ENCODE results near the gene GNG7.
"Not testable (repeated sequence)": the region's sequence is repeated elsewhere in the genome, so short reads cannot be mapped to it uniquely, and the experiment has no call there.

The GNG7 gene

DNA sequence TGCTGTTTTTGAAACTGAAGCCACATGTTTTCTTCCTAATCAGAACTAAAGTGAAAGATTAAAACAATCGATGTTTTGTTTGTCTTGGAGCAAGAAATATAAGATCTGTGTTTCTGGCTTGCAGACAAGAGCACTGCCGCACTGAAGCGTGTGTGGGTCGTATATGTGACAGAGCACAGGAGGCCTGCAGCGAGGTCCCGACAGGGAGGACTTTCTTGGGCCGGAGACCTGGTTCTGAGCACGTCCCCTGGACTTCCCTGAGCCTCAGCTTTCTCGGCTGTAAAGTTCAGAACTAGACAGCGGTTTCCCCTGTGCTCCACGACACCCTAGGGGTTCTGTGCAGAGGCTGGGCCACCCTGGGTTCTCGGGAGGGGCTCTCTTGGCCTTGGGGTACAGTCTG lies 166.0 kb downstream of the GNG7 start:
- no peak for DNase-seq (ENCODE audit: insufficient read length)
- no peak for FAIRE-seq
- no peak for TF ChIP-seq POLR2A (IDR thresholded peaks at IDR 0.05; ENCODE audit: low read depth, low read length)
- TF ChIP-seq POLR2AphosphoS5 (IDR thresholded peaks at IDR 0.05; ENCODE audit: low read depth, low read length) = no peak
- no peak for TF ChIP-seq TAF1 (IDR thresholded peaks at IDR 0.05; ENCODE audit: borderline replicate concordance, low read depth, low read length)

DNA sequence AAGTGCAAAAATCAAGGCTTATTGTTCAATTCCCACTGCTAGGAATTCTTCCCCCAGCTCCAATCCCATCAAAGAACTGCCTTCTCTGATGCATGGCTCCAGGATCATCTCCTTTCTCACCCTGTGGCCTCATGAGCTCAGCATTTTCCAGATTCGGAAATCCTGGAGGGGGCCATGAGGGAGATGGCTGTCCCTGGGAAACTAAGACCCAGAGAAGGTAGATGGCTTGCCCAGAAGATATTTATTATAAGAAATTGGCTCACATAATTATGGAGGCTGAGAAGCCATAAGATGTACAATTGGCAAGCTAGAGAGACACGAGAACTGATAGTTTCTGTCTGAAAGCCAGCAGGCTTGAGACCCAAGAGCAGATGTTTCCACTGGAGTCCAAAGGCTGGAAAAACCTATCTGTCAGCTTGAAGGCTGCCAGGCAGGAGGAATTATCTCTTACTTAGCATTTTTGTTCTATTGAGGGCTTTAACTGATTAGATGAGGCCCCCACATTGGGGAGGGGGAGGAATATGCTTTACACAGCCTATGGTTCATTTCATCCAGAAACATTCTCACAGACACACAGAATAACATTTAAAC lies 168.0 kb downstream of the GNG7 start:
- DNase-seq (ENCODE audit: insufficient read length) = no peak
- FAIRE-seq = no peak
- TF ChIP-seq POLR2AphosphoS5 (IDR thresholded peaks at IDR 0.05; ENCODE audit: low read depth, low read length) = no peak
- TF ChIP-seq POLR2A (IDR thresholded peaks at IDR 0.05; ENCODE audit: low read depth, low read length) = no peak
- no peak for TF ChIP-seq TAF1 (IDR thresholded peaks at IDR 0.05; ENCODE audit: borderline replicate concordance, low read depth, low read length)

DNA sequence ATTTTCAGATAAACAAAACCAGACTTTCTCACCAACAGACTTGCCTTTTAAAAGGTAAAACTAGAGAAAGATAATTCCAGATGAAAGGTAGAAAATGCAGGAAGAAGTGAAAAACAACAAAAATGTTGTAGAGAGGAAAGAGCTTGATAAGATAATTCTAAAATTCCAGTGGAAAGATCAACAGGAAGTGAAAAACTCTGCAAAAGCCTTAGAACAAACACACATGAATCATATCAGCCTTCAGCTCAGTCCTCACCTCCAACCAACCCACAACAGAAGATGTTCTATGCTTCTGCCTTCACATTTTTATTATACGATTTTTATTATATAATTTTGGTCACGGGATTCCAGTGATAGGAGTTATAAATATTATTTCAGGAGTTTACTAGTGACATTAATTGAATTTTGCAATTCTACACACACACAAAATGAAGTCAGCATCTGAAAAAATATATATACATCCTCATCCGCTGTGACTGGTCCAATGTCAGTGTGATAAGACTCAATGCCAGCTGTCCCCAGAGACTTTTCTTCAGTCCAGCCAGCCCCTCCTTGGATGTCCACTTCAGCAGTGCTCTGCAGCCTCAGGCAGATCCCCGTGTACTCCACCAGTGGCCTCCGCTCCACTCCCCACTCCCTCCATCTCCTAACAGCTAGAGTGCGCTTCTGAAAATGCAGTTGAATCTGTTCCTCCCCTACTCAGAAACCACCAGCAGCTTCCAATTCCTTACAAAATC lies 168.6 kb downstream of the GNG7 start:
- DNase-seq (ENCODE audit: insufficient read length) (no peak), FAIRE-seq (no peak)
- TF ChIP-seq POLR2A (IDR thresholded peaks at IDR 0.05; ENCODE audit: low read depth, low read length) = no peak
- TF ChIP-seq POLR2AphosphoS5 (IDR thresholded peaks at IDR 0.05; ENCODE audit: low read depth, low read length) = no peak
- no peak for TF ChIP-seq TAF1 (IDR thresholded peaks at IDR 0.05; ENCODE audit: borderline replicate concordance, low read depth, low read length)

DNA sequence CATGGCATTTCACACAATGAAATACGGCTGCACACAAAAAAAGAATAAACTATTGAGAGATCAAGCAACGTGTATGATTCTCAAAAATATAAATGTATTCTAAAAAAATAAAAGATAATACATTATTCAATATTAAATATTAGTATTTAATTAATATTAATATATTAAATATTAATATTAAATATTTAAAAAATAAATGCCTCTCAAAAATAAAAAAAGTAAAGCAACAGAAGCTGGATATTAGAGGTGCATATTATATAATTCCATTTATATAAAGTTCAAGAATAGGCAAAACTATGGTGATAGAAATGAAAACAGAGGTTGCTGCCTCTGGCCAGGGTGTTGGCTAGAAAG lies 169.4 kb downstream of the GNG7 start:
- TF ChIP-seq TAF1 (IDR thresholded peaks at IDR 0.05; ENCODE audit: borderline replicate concordance, low read depth, low read length) (no peak), POLR2A (IDR thresholded peaks at IDR 0.05; ENCODE audit: low read depth, low read length) (no peak), POLR2AphosphoS5 (IDR thresholded peaks at IDR 0.05; ENCODE audit: low read depth, low read length) (no peak)
- FAIRE-seq (no peak), DNase-seq (ENCODE audit: insufficient read length) (no peak)

DNA sequence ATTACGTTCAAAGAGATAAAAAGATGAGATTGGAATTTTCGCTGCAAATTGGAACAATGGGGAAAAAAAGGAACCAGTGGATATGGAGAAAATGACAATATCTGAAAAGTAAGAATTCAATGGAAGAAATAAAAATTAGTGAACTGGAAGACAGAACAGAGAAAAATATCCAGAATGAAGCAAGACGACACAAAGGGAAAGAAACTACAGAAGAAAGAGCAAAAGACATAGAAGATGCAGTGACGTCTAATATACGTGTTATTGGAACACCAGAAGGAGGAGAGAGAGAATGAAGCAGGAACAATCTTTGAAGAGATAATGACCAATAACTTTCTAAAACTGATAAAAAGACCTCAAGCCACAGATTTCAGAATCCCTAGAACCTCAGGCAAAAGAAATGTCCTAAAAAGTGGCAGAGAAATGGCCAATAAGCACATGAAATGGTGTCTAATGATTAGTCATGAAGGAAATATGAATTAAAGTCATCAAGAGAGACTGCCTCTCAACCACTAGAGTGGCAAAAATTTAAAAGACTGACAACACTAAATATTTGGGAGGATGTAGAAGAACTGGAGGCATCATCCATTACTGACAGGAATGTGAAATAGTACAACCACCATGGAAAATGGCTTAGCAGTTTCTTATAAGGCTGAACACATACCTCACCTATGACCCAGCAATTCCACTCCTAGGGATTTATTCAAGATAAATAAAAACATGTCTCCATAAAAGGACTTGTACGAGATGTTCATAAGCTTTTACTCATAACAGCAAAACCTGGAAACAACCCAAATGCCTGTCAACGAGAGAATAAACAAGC lies 170.0 kb downstream of the GNG7 start:
- no peak for DNase-seq (ENCODE audit: insufficient read length)
- no peak for FAIRE-seq
- TF ChIP-seq POLR2A (IDR thresholded peaks at IDR 0.05; ENCODE audit: low read depth, low read length) (no peak), POLR2AphosphoS5 (IDR thresholded peaks at IDR 0.05; ENCODE audit: low read depth, low read length) (no peak), TAF1 (IDR thresholded peaks at IDR 0.05; ENCODE audit: borderline replicate concordance, low read depth, low read length) (no peak)

DNA sequence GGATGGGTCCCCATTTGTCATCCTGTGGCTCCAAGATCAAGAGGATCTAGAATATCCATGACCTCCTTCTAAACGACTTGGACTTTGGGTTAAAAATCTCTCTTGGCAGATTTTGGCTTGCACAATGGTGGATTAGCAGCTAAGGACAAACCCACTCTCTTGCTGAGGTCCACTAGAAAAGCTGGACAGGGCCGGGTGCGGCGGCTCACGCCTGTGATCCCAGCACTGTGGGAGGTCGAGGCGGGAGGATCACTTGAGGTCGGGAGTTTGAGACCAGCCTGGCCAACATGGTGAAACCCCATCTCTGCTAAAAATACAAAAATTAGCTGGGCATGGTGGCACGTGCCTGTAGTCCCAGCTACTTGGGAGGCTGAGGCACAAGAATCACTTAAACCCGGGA lies 172.6 kb downstream of the GNG7 start:
- not testable (repeated sequence) for FAIRE-seq; DNase-seq (ENCODE audit: insufficient read length)

DNA sequence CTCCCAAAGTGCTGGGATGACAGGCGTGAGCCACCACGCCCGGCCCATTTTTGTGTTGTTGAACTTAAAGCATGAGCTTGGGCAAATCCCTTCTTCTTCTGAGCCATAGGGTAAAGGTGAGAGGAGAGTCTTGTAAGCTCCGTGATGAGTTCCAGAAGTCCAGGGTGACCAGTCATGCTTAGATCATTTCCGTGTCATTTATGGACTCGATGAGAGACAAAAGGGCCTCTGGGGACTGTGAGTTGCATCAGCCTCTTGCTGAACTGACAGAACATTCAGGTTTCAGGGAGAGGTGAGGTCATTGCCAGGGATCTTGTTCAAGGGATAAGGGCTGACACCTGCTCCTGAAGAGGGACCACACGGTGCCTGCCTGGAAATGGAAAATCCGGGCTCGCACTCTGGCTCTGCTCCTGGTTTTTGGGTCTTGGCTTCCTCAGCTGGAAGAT lies 173.0 kb downstream of the GNG7 start:
- no peak for TF ChIP-seq POLR2A (IDR thresholded peaks at IDR 0.05; ENCODE audit: low read depth, low read length)
- no peak for TF ChIP-seq POLR2AphosphoS5 (IDR thresholded peaks at IDR 0.05; ENCODE audit: low read depth, low read length)
- no peak for TF ChIP-seq TAF1 (IDR thresholded peaks at IDR 0.05; ENCODE audit: borderline replicate concordance, low read depth, low read length)
- FAIRE-seq (no peak), DNase-seq (ENCODE audit: insufficient read length) (no peak)

DNA sequence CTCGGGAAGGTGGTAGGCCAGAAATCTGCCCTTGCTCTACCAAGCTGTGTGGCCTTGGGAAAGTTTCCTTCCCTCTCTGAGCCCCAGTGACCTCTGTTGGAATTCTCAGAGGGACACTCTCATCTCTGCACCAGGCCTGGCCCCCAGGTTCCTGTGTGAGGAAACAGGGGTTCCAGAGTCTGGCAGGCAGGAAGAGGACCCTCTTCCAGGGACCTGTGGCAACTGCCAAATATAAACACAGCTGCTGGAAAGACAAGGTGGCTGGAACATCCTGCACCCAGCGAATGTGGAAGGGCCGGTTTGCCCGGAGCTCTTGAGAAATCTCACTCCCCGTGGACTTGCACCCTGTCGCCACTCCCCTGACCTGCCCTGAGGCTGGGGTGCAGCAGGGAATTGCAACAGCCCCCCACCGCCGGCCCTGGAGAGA lies 173.8 kb downstream of the GNG7 start:
- FAIRE-seq (no peak), DNase-seq (ENCODE audit: insufficient read length) (no peak)
- TF ChIP-seq POLR2AphosphoS5 (IDR thresholded peaks at IDR 0.05; ENCODE audit: low read depth, low read length) (no peak), TAF1 (IDR thresholded peaks at IDR 0.05; ENCODE audit: borderline replicate concordance, low read depth, low read length) (no peak), POLR2A (IDR thresholded peaks at IDR 0.05; ENCODE audit: low read depth, low read length) (no peak)

DNA sequence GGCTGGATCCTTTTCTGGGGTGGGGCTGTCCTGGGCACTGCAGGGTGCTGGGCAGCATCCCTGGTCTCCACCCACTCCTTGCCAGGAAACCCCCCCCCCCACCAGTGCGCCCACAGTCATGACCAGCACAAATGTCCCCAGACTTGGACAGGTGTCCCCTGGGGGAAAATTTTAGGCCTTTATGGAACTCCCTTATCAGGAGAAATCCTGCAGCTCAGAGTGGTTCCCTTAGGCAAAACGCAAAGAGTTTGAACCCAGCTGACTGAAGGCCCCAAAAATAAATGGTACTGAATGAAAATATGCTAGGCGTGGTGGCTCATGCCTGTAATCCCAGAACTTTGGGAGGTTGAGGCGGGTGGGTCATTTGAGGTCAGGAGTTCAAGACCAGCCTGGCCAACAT lies 174.8 kb downstream of the GNG7 start:
- TF ChIP-seq POLR2AphosphoS5 (IDR thresholded peaks at IDR 0.05; ENCODE audit: low read depth, low read length) (no peak), POLR2A (IDR thresholded peaks at IDR 0.05; ENCODE audit: low read depth, low read length) (no peak), TAF1 (IDR thresholded peaks at IDR 0.05; ENCODE audit: borderline replicate concordance, low read depth, low read length) (no peak)
- FAIRE-seq (no peak), DNase-seq (ENCODE audit: insufficient read length) (no peak)

DNA sequence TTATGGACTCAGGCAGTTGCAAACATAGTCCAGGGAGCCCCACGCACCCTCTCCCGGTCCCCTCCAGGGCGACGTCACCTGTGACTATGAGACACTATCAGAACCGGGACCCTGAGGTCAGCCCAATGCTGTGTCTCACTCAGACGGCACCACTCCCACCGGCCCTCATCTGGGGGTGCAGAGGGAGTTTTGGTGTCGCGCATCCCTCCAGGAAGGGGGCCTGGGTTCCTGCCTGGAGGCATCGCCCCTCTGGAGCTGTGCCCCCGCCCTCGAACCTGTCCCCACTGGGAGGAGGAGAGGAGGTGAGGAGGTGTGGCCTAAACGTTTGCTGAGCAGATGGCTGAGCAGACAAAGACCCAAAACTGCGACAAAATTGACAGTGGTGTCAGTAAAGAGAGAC lies 175.3 kb downstream of the GNG7 start:
- no peak for DNase-seq (ENCODE audit: insufficient read length)
- TF ChIP-seq TAF1 (IDR thresholded peaks at IDR 0.05; ENCODE audit: borderline replicate concordance, low read depth, low read length) (no peak), POLR2AphosphoS5 (IDR thresholded peaks at IDR 0.05; ENCODE audit: low read depth, low read length) (no peak), POLR2A (IDR thresholded peaks at IDR 0.05; ENCODE audit: low read depth, low read length) (no peak)
- FAIRE-seq = no peak

DNA sequence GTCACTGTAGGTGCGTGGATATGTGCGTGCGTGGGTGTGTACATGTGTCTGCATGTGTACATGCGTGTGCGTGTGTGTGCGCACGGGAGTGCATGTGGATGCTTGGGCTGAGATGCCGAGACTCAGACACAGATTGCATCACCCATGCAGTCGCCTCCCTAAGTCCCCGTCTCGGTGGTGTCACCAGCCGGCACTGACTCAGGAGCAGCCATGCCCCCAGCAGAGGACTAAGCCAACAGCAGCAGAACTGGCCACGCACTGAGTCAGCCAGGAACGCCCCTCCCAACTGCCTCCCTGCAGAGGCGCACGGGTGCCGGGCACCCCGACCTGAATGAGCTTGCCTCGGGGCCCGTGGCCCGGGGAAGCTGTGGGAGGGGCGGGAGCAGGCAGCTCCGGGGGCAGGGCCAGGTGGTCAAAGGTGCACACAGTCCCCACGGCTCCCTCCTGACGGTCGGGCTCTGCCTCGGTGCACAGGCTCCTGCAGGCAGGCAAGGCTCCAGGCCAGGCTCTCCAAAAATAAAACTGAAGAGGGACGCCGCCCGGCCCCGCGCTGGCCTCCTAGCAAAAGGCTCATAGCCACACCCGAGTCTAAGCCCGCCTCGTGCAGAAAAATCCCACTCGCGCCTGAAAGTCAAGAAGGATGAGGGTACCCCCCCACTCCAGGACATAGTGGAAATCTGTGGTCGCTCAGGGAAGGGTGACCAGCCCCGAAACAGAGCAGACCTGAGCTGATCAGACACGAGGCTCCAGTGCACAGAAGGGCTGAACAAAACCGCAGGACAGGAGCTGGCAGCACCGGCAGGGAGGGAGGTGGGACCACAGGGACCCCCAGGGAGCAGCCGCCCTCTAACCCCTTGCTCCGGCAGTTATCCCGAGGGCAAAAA lies 177.4 kb downstream of the GNG7 start:
- DNase-seq (ENCODE audit: insufficient read length) = no peak
- no peak for TF ChIP-seq TAF1 (IDR thresholded peaks at IDR 0.05; ENCODE audit: borderline replicate concordance, low read depth, low read length)
- FAIRE-seq = no peak
